Caco-2 (cell line): ENCODE measurements around the gene DYNC1H1. TPM values are rescaled to one million over a fixed set of nuclear protein-coding genes. Genes with fewer than 3 reads are reported as not detected.

Source experiments
- BruUV-seq: library from RNA; stranded (reverse); fragments of 400-500 nt; replicated peaks from 2 replicates; lab custom pipeline; 2021; lab: Mats Ljungman, UMichigan
- CTCF ChIA-PET: fragments of 300-600 bp; sonication (Branson Sonifier 250); formaldehyde crosslinking; loops from one replicate; lab custom pipeline; 2022; ENCODE audit warnings: antibody characterized with exemption; lab: Charles Lee
- POLR2A ChIA-PET: fragments of 300-600 bp; sonication (Branson Sonifier 250); formaldehyde crosslinking; loops from one replicate; lab custom pipeline; 2022; ENCODE audit warnings: antibody characterized with exemption; lab: Charles Lee
- DNase-seq, 2 experiments: peaks; one replicate each; pipeline versions ENCODE4 v3.0.0 to v3.0.0-alpha.2; 2020 to 2022
- H3K27me3 ChIP-seq: replicated peaks from 2 replicates; pipeline ENCODE4 v1.6.0; 2011; ENCODE audit warnings: low read length; ENCODE audit not compliant: control insufficient read depth, insufficient read depth
- H3K36me3 ChIP-seq: 2 replicates; pipeline ENCODE4 v1.5.1; 2011; ENCODE audit warnings: low read length; ENCODE audit not compliant: control insufficient read depth, insufficient read depth
- H3K4me1 ChIP-seq: fragments of 250-450 bp; sonication (Bioruptor Pico); 2 replicates; pipeline ENCODE4 v1.5.1; 2020; ENCODE audit warnings: mild to moderate bottlenecking
- H3K4me3 ChIP-seq: 2 replicates; pipeline ENCODE4 v1.5.1; 2011; ENCODE audit warnings: low read depth, mild to moderate bottlenecking, control low read depth, low read length
- H3K9me3 ChIP-seq: fragments of 250-450 bp; sonication (Bioruptor Pico); 2 replicates; pipeline ENCODE4 v1.5.1; 2020; ENCODE audit warnings: mild to moderate bottlenecking, moderate library complexity
- H3K27ac Mint-ChIP-seq: one replicate; pipeline ENCODE4 v1.8.0; 2022; ENCODE audit warnings: mixed read lengths; ENCODE audit not compliant: unreplicated experiment
- H3K27me3 Mint-ChIP-seq: one replicate; pipeline ENCODE4 v1.8.0; 2022; ENCODE audit warnings: mixed read lengths; ENCODE audit not compliant: insufficient read depth, unreplicated experiment
- H3K36me3 Mint-ChIP-seq: one replicate; pipeline ENCODE4 v1.8.0; 2022; ENCODE audit warnings: mild to moderate bottlenecking, mixed read lengths; ENCODE audit not compliant: insufficient read depth, unreplicated experiment
- H3K4me1 Mint-ChIP-seq: one replicate; pipeline ENCODE4 v1.8.0; 2022; ENCODE audit warnings: low read depth, mixed read lengths; ENCODE audit not compliant: unreplicated experiment
- H3K4me3 Mint-ChIP-seq: one replicate; pipeline ENCODE4 v1.8.0; 2022; ENCODE audit warnings: mild to moderate bottlenecking, moderate library complexity, mixed read lengths; ENCODE audit not compliant: unreplicated experiment
- H3K9me3 Mint-ChIP-seq: one replicate; pipeline ENCODE4 v1.8.0; 2022; ENCODE audit warnings: mixed read lengths; ENCODE audit not compliant: unreplicated experiment
- CTCF ChIP-seq, 2 experiments: fragments of 200-600 bp in 1 of 2; IDR thresholded peaks; 1 replicate in 1 of 2; 2 replicates in 1 of 2; pipeline versions ENCODE4 v1.5.1 to v1.8.0; 2011 to 2022; ENCODE audit warnings: antibody characterized with exemption in 1 of 2, control low read depth in 1 of 2, inconsistent platforms in 1 of 2, low read depth in 1 of 2, low read length in 1 of 2, mild to moderate bottlenecking in 1 of 2, moderate library complexity in 1 of 2; ENCODE audit not compliant: insufficient read depth in 1 of 2, severe bottlenecking in 1 of 2, unreplicated experiment in 1 of 2
- intact Hi-C: fragments of 100-400 bp; cut with micrococcal nuclease; formaldehyde crosslinking; loops from one replicate; pipeline ENCODE4 v1.10.0; 2022; ENCODE audit not compliant: unreplicated experiment
- total RNA-seq: library from RNA; stranded (reverse); gene quantifications from 2 replicates; pipeline ENCODE4 v1.2.3, GENCODE V29; 2022

DYNC1H1 gene
- total RNA-seq, 1 experiment from 2014 or later = 351 TPM

- Mint-ChIP-seq H3K4me3 (peak within 1 kb of the TSS; percentile 81), H3K27ac (peak within 1 kb of the TSS; percentile 71), H3K4me1 (peaks cover 30% of the 10 kb centered on the region), H3K36me3 (peaks cover 70% of the 10 kb centered on the region), H3K9me3 (no peaks in the 10 kb centered on the region), H3K27me3 (no peaks in the 10 kb centered on the region)
- H3K9me3 ChIP-seq = no peaks in the 10 kb centered on the region
- H3K36me3 ChIP-seq = peaks cover 4% of the 10 kb centered on the region; the same call in 1 of the 2 replicates
- H3K4me3 ChIP-seq = peak within 1 kb of the TSS; percentile 87
- no peaks in the 10 kb centered on the region for H3K27me3 ChIP-seq
- ChIA-PET POLR2A (interaction anchor here (0.6 to 1.0 kb wide), 3 partner anchors 10 to 1661 kb away, joined by 4 to 14 read pairs (median 5); no protein-coding TSS in a partner anchor), CTCF (interaction anchor here (0.7 to 1.4 kb wide), 2 partner anchors 24 to 39 kb away, joined by 7 to 11 read pairs; no protein-coding TSS in a partner anchor)
- H3K4me1 ChIP-seq = peaks cover 29% of the 10 kb centered on the region
- DNase-seq = peak; percentile 90 to 96
- intact Hi-C loops = loop anchor here (1.0 kb wide), 3 partner anchors 9 to 139 kb away; no protein-coding TSS in a partner anchor
- no TSS peak for BruUV-seq
- peak in 1 of 2 experiments; percentile 33 for TF ChIP-seq CTCF (IDR thresholded peaks at IDR 0.05; ENCODE audit: insufficient read depth in 1 of 2, low read depth in 1 of 2, low read length in 1 of 2, severe bottlenecking in 1 of 2, unreplicated experiment in 1 of 2)
Measured at GRCh38 chr14:102086972-102087761, 122.8 kb downstream of the DYNC1H1 start, which contains the start of gene HSP90AA1. Gene HSP90AA1 (minus strand): TSS chr14:102087044. CDS start chr14:102086378, 666 bp downstream.

- Histone ChIP-seq H3K27me3 (no peaks in the 10 kb centered on the region), H3K36me3 (peaks cover 4% of the 10 kb centered on the region; the same call in 1 of the 2 replicates), H3K4me3 (peak overlapping the region; percentile 83), H3K4me1 (peaks cover 27% of the 10 kb centered on the region), H3K9me3 (no peaks in the 10 kb centered on the region)
- Mint-ChIP-seq H3K9me3 (no peaks in the 10 kb centered on the region), H3K27me3 (no peaks in the 10 kb centered on the region), H3K27ac (peak overlapping the region; percentile 71), H3K4me3 (peak overlapping the region; percentile 63), H3K36me3 (peaks cover 65% of the 10 kb centered on the region), H3K4me1 (peaks cover 30% of the 10 kb centered on the region)
- TF ChIP-seq CTCF (IDR thresholded peaks at IDR 0.05; ENCODE audit: insufficient read depth in 1 of 2, low read depth in 1 of 2, low read length in 1 of 2, severe bottlenecking in 1 of 2, unreplicated experiment in 1 of 2) = no peak
- no TSS peak for BruUV-seq
- ChIA-PET CTCF (interaction anchor here (0.7 to 1.4 kb wide), 2 partner anchors 24 to 39 kb away, joined by 7 to 11 read pairs; no protein-coding TSS in a partner anchor), POLR2A (interaction anchor here (0.6 to 1.0 kb wide), 5 partner anchors 9 to 1661 kb away, joined by 4 to 14 read pairs (median 5); no protein-coding TSS in a partner anchor)
- DNase-seq = no peak
- intact Hi-C loops = loop anchor here (1.0 kb wide), 3 partner anchors 9 to 139 kb away; no protein-coding TSS in a partner anchor
Measured at GRCh38 chr14:102087762-102088011, 123.3 kb downstream of the DYNC1H1 start.

- Mint-ChIP-seq H3K36me3 (peaks cover 60% of the 10 kb centered on the region), H3K27ac (peak overlapping the region; percentile 71), H3K9me3 (no peaks in the 10 kb centered on the region), H3K4me3 (peak overlapping the region; percentile 63), H3K27me3 (no peaks in the 10 kb centered on the region), H3K4me1 (peaks cover 30% of the 10 kb centered on the region)
- H3K4me3 ChIP-seq = peak overlapping the region; percentile 83
- H3K36me3 ChIP-seq = peaks cover 4% of the 10 kb centered on the region; the same call in 1 of the 2 replicates
- ChIA-PET POLR2A (interaction anchor here (0.6 to 1.0 kb wide), 4 partner anchors 9 to 1662 kb away, joined by 4 to 13 read pairs (median 5); no protein-coding TSS in a partner anchor), CTCF (interaction anchor here (1.4 kb wide), 1 partner anchor 25 kb away, joined by 7 read pairs; no protein-coding TSS in a partner anchor)
- TF ChIP-seq CTCF (IDR thresholded peaks at IDR 0.05; ENCODE audit: insufficient read depth in 1 of 2, low read depth in 1 of 2, low read length in 1 of 2, severe bottlenecking in 1 of 2, unreplicated experiment in 1 of 2) = no peak
- intact Hi-C loops = no loop called here
- peaks cover 27% of the 10 kb centered on the region for H3K4me1 ChIP-seq
- H3K9me3 ChIP-seq = no peaks in the 10 kb centered on the region
- DNase-seq = peak in 1 of 2 experiments; percentile 37
- H3K27me3 ChIP-seq = no peaks in the 10 kb centered on the region
- BruUV-seq = TSS peak; percentile 59
Measured at GRCh38 chr14:102088012-102088792, 123.8 kb downstream of the DYNC1H1 start.
